ENCODE results near the gene CCL5.

GRCh38 chr17:35876534-35876933 lies 3.6 kb downstream of the CCL5 start:
- TF ChIP-seq CTCF (IDR thresholded peaks at IDR 0.05; ENCODE audit: low read length) (no peak), EZH2 (IDR thresholded peaks at IDR 0.05; ENCODE audit: borderline replicate concordance, low read length) (no peak)
